T-cell (primary cell): ENCODE results near the gene CHRNA1. TPM values are rescaled to one million over a fixed set of nuclear protein-coding genes. Genes with fewer than 3 reads are reported as not detected.

ENCODE experiments used
- ATAC-seq, 4 experiments: fragments of 200-7000 bp in 3 of 4; fragments of 150-1000 bp in 1 of 4; cut with Tn5 transposase; replicated peaks in 1 of 4; 1 replicate in 3 of 4; 2 replicates in 1 of 4; pipeline ENCODE4 v1.10.0; 2021; ENCODE audit warnings: moderate library complexity in 3 of 4, mild to moderate bottlenecking in 2 of 4, moderate number of reproducible peaks in 1 of 4
- CTCF ChIA-PET, 2 donors: fragments of 300-600 bp; sonication (Branson Sonifier 250); formaldehyde crosslinking; loops; one replicate each; lab custom pipeline; 2022; ENCODE audit warnings: antibody characterized with exemption in 2 of 2; lab: Charles Lee
- POLR2A ChIA-PET, 2 donors: fragments of 300-600 bp; sonication (Branson Sonifier 250); formaldehyde crosslinking; loops; one replicate each; lab custom pipeline; 2022; ENCODE audit warnings: antibody characterized with exemption in 2 of 2; lab: Charles Lee
- DNase-seq, 35 experiments: peaks; one replicate each; pipeline versions ENCODE4 v3.0.0 to v3.0.0-alpha.2; 2013 to 2023
- H3K27ac ChIP-seq: one replicate; pipeline ENCODE4 v1.5.1; 2013; ENCODE audit warnings: low read length
- H3K27me3 ChIP-seq, 2 experiments: replicated peaks in 1 of 2; 1 replicate in 1 of 2; 2 replicates in 1 of 2; pipeline versions ENCODE4 v1.6.1 to v1.7.0; 2013; ENCODE audit warnings: low read length in 1 of 2, mixed read lengths in 1 of 2; ENCODE audit not compliant: control insufficient read depth in 2 of 2, insufficient read depth in 2 of 2; ENCODE audit errors: extremely low read depth in 1 of 2
- H3K36me3 ChIP-seq, 2 donors: 1 replicate in 1 of 2; 2 replicates in 1 of 2; pipeline versions ENCODE4 v1.6.1 to v1.7.0; 2013; ENCODE audit warnings: low read length in 1 of 2; ENCODE audit not compliant: control insufficient read depth in 2 of 2, insufficient read depth in 1 of 2; ENCODE audit errors: extremely low read depth in 1 of 2
- H3K4me1 ChIP-seq, 2 experiments: 1 replicate in 1 of 2; 2 replicates in 1 of 2; pipeline versions ENCODE4 v1.6.1 to v1.7.0; 2013; ENCODE audit warnings: low read length in 2 of 2, mixed read lengths in 1 of 2; ENCODE audit not compliant: insufficient read depth in 2 of 2, control insufficient read depth in 1 of 2; ENCODE audit errors: extremely low read depth in 1 of 2
- H3K4me3 ChIP-seq, 2 donors: 1 replicate in 1 of 2; 2 replicates in 1 of 2; pipeline versions ENCODE4 v1.5.1 to v1.7.0; 2013; ENCODE audit warnings: mild to moderate bottlenecking in 2 of 2, low read length in 1 of 2, moderate library complexity in 1 of 2; ENCODE audit not compliant: control insufficient read depth in 1 of 2; ENCODE audit errors: extremely low read depth in 1 of 2
- H3K9me3 ChIP-seq: 2 replicates; pipeline ENCODE4 v1.7.0; 2013
- H3K27ac Mint-ChIP-seq, 2 donors: one replicate each; pipeline ENCODE4 v1.8.0; 2020 to 2021; ENCODE audit warnings: mild to moderate bottlenecking in 2 of 2, mixed read lengths in 2 of 2
- H3K27me3 Mint-ChIP-seq, 2 donors: one replicate each; pipeline ENCODE4 v1.8.0; 2021 to 2022; ENCODE audit warnings: mixed read lengths in 2 of 2
- H3K36me3 Mint-ChIP-seq: one replicate; pipeline ENCODE4 v1.8.0; 2021; ENCODE audit warnings: mixed read lengths
- H3K4me1 Mint-ChIP-seq, 3 donors: one replicate each; pipeline ENCODE4 v1.8.0; 2020 to 2022; ENCODE audit warnings: mixed read lengths in 3 of 3, mild to moderate bottlenecking in 1 of 3
- H3K4me3 Mint-ChIP-seq, 3 donors: one replicate each; pipeline ENCODE4 v1.8.0; 2020 to 2022; ENCODE audit warnings: mild to moderate bottlenecking in 3 of 3, mixed read lengths in 3 of 3, moderate library complexity in 3 of 3
- H3K9me3 Mint-ChIP-seq, 3 donors: one replicate each; pipeline ENCODE4 v1.8.0; 2020 to 2022; ENCODE audit warnings: mixed read lengths in 3 of 3
- whole genome bisulfite sequencing: methylation state at CpG from one replicate; pipeline ENCODE4 v1.1.5; 2013; ENCODE audit warnings: missing lambda C conversion rate; ENCODE audit not compliant: insufficient coverage; 5-methylcytosine and 5-hydroxymethylcytosine counted together
- total RNA-seq, 35 experiments: library from RNA in 6 of 35; stranded (reverse) in 6 of 35; fragments of 120-200 nt in 1 of 35; gene quantifications; one replicate each; pipeline versions ENCODE4 v1.2.1 to v1.2.4 and lab custom pipeline; 2013 to 2026

Gene CHRNA1
- total RNA-seq, 5 donors from 2014 or later (not counting 1 experiment from before 2014, with no cell fraction given): 0.23 TPM; not detected in 4

DNA sequence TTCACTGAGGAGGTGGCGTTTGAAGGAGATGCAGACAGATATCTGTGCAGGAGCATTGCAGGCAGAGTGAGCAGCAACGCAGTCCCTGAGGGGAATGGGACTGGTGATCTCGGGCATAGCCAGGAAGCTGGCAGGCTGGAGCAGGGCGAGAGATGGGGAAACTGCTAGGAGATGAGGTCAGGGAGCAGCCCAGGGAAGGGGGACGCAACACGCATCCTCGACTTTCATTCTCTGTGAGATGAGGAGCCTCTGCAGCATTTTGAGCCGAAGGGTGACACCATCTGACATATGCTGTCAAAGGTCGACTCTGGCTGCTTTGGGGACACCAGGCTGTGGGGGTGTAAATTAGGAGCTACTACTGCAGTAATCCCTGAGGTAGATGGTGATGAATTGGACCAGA is 4.3 kb upstream of the CHRNA1 start:
- Histone ChIP-seq H3K27ac (no peak overlapping the region), H3K36me3 (no peaks in the 10 kb centered on the region), H3K9me3 (no peaks in the 10 kb centered on the region), H3K4me3 (no peak overlapping the region), H3K27me3 (peaks cover 0 to 5% of the 10 kb centered on the region in 2 experiments), H3K4me1 (peaks cover 0 to 2% of the 10 kb centered on the region in 2 experiments)
- CTCF ChIA-PET: no interaction called here
- ATAC-seq: no peak
- no peak for DNase-seq
- no peaks in the 10 kb centered on the region for H3K36me3 Mint-ChIP-seq
- WGBS: 84% methylated on average over 9 of the region's 9 CpGs
- peaks cover 0 to 3% (median 0%) of the 10 kb centered on the region in 3 donors for H3K4me1 Mint-ChIP-seq
- POLR2A ChIA-PET: no interaction called here
- H3K27ac Mint-ChIP-seq: no peak overlapping the region
- H3K27me3 Mint-ChIP-seq: no peaks in the 10 kb centered on the region
- no peaks in the 10 kb centered on the region for H3K9me3 Mint-ChIP-seq
- H3K4me3 Mint-ChIP-seq: no peak overlapping the region

DNA sequence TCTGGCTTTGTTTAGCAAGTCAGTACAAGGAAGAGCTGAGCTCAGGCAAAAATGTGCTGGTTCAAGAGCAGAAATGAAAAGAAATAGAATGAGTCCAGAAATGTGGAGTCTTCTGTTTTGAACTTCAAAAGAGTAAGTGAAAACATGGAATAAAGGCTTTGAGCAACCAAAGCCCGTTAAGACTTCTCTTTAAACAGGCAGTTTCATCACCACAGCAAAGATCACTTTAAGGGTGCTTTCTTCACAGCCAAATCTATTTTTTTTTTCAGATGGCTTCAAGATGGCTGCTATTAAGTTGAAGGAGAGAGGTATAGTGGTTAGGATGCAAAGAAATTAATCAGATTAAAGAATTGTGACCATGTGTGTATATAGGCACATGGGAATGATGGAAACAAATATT is 2.0 kb upstream of the CHRNA1 start:
- ChIA-PET POLR2A (interaction anchor here in 1 of 2 donors (0.6 kb wide), 1 partner anchor 8 kb away, joined by 3 read pairs; no protein-coding TSS in a partner anchor), CTCF (interaction anchor here in 1 of 2 donors (1.8 kb wide), 1 partner anchor 17 kb away, joined by 8 read pairs; no protein-coding TSS in a partner anchor)
- H3K4me1 Mint-ChIP-seq: peaks cover 8 to 15% (median 9%) of the 10 kb centered on the region in 3 donors
- Histone ChIP-seq H3K27me3 (peaks cover 0 to 5% of the 10 kb centered on the region in 2 experiments), H3K9me3 (no peaks in the 10 kb centered on the region), H3K36me3 (no peaks in the 10 kb centered on the region), H3K4me3 (no peak overlapping the region), H3K4me1 (peaks cover 0 to 5% of the 10 kb centered on the region in 2 experiments), H3K27ac (no peak overlapping the region)
- DNase-seq (no peak), ATAC-seq (no peak)
- no peaks in the 10 kb centered on the region for H3K36me3 Mint-ChIP-seq
- peaks cover 0 to 2% of the 10 kb centered on the region in 2 donors for H3K27me3 Mint-ChIP-seq
- no CpG with 5 or more reads among the region's 1 CpG for WGBS
- H3K9me3 Mint-ChIP-seq: no peaks in the 10 kb centered on the region
- H3K27ac Mint-ChIP-seq: no peak overlapping the region
- H3K4me3 Mint-ChIP-seq: no peak overlapping the region

DNA sequence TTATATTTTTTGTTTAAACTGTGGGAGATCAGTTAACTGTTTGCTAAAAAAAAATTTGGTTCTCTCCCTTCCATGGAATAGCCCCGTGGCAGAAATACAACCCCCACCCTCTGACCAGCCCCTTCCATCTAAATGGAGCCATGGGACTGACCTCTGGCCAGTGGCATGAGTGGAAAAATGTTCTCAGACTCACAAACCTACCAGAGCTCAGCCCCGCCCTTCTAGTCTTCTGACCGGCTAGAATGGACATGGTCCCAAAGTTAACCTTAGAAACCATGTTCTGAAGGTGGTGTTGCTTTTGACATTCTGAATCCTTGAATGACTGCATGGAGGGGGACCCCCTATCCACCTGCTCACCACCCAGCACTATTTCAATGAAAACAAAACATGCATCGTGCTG is 1.3 kb upstream of the CHRNA1 start:
- Histone ChIP-seq H3K36me3 (no peaks in the 10 kb centered on the region), H3K4me1 (peaks cover 0 to 5% of the 10 kb centered on the region in 2 experiments), H3K9me3 (no peaks in the 10 kb centered on the region), H3K4me3 (no peak overlapping the region), H3K27ac (no peak overlapping the region), H3K27me3 (peaks cover 0 to 7% of the 10 kb centered on the region in 2 experiments)
- no peak for ATAC-seq
- Mint-ChIP-seq H3K36me3 (no peaks in the 10 kb centered on the region), H3K27me3 (peaks cover 0 to 2% of the 10 kb centered on the region in 2 donors), H3K4me1 (peaks cover 8 to 15% (median 9%) of the 10 kb centered on the region in 3 donors), H3K9me3 (no peaks in the 10 kb centered on the region), H3K27ac (no peak overlapping the region), H3K4me3 (no peak overlapping the region)
- WGBS: no CpG with 5 or more reads among the region's 4 CpGs
- ChIA-PET POLR2A (interaction anchor here in 1 of 2 donors (0.6 kb wide), 1 partner anchor 8 kb away, joined by 3 read pairs; no protein-coding TSS in a partner anchor), CTCF (interaction anchor here (1.8 kb wide), 2 partner anchors 16 to 17 kb away, joined by 5 to 8 read pairs; no protein-coding TSS in a partner anchor)
- DNase-seq: no peak

DNA sequence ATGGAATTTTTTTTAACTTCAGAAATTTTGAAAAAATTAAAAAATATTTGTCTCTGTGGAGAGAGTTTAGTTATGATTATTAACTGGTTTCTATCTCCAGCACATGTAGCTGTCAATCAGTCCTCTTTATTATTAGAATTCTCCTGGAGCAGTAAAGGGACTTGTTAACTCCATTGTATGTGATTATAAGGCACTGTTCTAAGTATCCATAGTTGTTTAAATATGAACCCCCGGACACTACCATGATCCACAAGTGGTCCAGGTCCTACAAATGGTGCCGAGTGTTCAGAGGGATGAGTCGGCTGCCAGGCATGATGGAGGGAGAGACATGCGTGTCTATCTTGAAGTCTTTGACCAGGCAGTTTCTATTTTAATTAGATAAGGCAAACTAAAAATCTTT is 492 bp downstream of the CHRNA1 start:
- no peaks in the 10 kb centered on the region for H3K9me3 Mint-ChIP-seq
- no CpG with 5 or more reads among the region's 4 CpGs for WGBS
- CTCF ChIA-PET: interaction anchor here (0.6 to 1.8 kb wide), 3 partner anchors 11 to 227 kb away, joined by 3 to 5 read pairs (median 3); no protein-coding TSS in a partner anchor
- H3K36me3 ChIP-seq: no peaks in the 10 kb centered on the region
- no peak overlapping the region for H3K27ac ChIP-seq
- H3K4me3 Mint-ChIP-seq: no peak overlapping the region
- H3K9me3 ChIP-seq: no peaks in the 10 kb centered on the region
- peaks cover 0 to 7% of the 10 kb centered on the region in 2 experiments for H3K27me3 ChIP-seq
- no peak for ATAC-seq
- H3K4me1 Mint-ChIP-seq: peaks cover 8 to 15% (median 9%) of the 10 kb centered on the region in 3 donors
- DNase-seq: no peak
- H3K4me3 ChIP-seq: no peak overlapping the region
- POLR2A ChIA-PET: interaction anchor here in 1 of 2 donors (0.7 kb wide), 1 partner anchor 8 kb away, joined by 3 read pairs; no protein-coding TSS in a partner anchor
- H3K27ac Mint-ChIP-seq: no peak overlapping the region
- no peaks in the 10 kb centered on the region for H3K36me3 Mint-ChIP-seq
- H3K27me3 Mint-ChIP-seq: peaks cover 0 to 2% of the 10 kb centered on the region in 2 donors
- H3K4me1 ChIP-seq: peaks cover 0 to 5% of the 10 kb centered on the region in 2 experiments

DNA sequence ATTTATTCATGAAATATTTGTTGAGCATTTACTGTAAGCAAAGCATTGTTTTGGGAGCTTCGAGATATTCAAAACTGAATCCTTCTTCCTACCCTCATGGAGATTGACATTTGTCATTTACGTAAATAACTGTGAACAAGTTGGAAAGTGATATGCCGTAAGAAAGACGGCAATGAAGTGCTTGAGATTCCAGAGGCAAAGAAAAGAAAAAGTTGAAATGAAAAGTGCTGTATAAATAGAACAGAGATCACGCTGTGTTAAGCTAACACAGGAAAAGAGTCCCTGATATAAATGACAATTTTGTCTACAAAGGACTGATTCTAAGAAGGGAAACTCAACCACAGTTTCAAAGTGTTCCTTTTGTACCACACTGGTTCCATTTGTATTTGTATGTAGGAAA is 1.8 kb downstream of the CHRNA1 start:
- H3K36me3 Mint-ChIP-seq: no peaks in the 10 kb centered on the region
- POLR2A ChIA-PET: no interaction called here

DNA sequence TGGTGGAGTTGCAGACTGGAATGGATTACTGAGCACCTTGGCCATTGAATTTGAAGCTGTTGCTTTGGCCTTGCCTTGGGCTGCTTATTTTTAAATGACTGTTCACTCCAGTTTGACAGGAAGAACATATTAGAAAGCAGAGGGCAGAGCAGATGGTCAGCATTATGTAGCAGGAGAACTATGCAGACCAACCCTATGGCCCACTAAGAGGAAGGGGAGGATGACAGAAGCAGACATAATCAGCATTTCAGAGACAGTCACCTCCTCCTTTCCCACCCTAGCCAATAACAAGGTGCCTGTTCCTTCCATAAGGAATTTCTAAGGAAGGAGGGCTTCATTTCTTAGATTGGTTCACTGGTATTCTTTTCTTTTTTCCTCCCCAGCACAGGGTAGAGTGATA is 2.4 kb downstream of the CHRNA1 start:
- ChIA-PET POLR2A (no interaction called here), CTCF (interaction anchor here in 1 of 2 donors (1.2 kb wide), 1 partner anchor 11 kb away, joined by 3 read pairs; no protein-coding TSS in a partner anchor)
- peaks cover 0 to 2% of the 10 kb centered on the region in 2 donors for H3K27me3 Mint-ChIP-seq
- no peak overlapping the region for H3K4me3 Mint-ChIP-seq
- H3K27ac Mint-ChIP-seq: no peak overlapping the region
- peaks cover 8 to 15% (median 9%) of the 10 kb centered on the region in 3 donors for H3K4me1 Mint-ChIP-seq
- no peaks in the 10 kb centered on the region for H3K36me3 ChIP-seq
- peaks cover 0 to 5% of the 10 kb centered on the region in 2 experiments for H3K4me1 ChIP-seq
- no peaks in the 10 kb centered on the region for H3K9me3 ChIP-seq
- no peak overlapping the region for H3K27ac ChIP-seq
- H3K9me3 Mint-ChIP-seq: no peaks in the 10 kb centered on the region
- DNase-seq (no peak), ATAC-seq (no peak)
- no peaks in the 10 kb centered on the region for H3K36me3 Mint-ChIP-seq
- H3K4me3 ChIP-seq: no peak overlapping the region
- H3K27me3 ChIP-seq: peaks cover 0 to 7% of the 10 kb centered on the region in 2 experiments

More for the DNA sequence above, 1.8 kb downstream of the CHRNA1 start:
- ATAC-seq: no peak
- DNase-seq: no peak
- H3K9me3 Mint-ChIP-seq: no peaks in the 10 kb centered on the region
- CTCF ChIA-PET: interaction anchor here (0.6 to 0.9 kb wide), 2 partner anchors 9 to 17 kb away, joined by 3 read pairs; no protein-coding TSS in a partner anchor
- H3K27ac Mint-ChIP-seq: no peak overlapping the region
- peaks cover 0 to 2% of the 10 kb centered on the region in 2 donors for H3K27me3 Mint-ChIP-seq
- H3K36me3 ChIP-seq: no peaks in the 10 kb centered on the region
- H3K4me1 Mint-ChIP-seq: peaks cover 8 to 15% (median 9%) of the 10 kb centered on the region in 3 donors
- H3K27ac ChIP-seq: no peak overlapping the region
- H3K4me3 ChIP-seq: no peak overlapping the region
- H3K9me3 ChIP-seq: no peaks in the 10 kb centered on the region
- no CpG with 5 or more reads among the region's 5 CpGs for WGBS
- no peak overlapping the region for H3K4me3 Mint-ChIP-seq
- peaks cover 0 to 7% of the 10 kb centered on the region in 2 experiments for H3K27me3 ChIP-seq
- H3K4me1 ChIP-seq: peaks cover 0 to 5% of the 10 kb centered on the region in 2 experiments
